H9 (cell line): Measurements from ENCODE around the gene MRRF. TPM values are rescaled to one million over a fixed set of nuclear protein-coding genes. Genes with fewer than 3 reads are reported as not detected.

Source experiments
- DNase-seq: peaks from one replicate; pipeline ENCODE4 v3.0.0-alpha.2; 2017
- H2AFZ ChIP-seq: one replicate; pipeline ENCODE4 v1.6.1; 2013; ENCODE audit warnings: mild to moderate bottlenecking, low read length, control low read depth, moderate library complexity
- H2AK5ac ChIP-seq: 2 replicates; pipeline ENCODE4 v1.6.1; 2013; ENCODE audit warnings: low read length, control low read depth, mixed read lengths; ENCODE audit not compliant: insufficient read length
- H2BK120ac ChIP-seq: one replicate; pipeline ENCODE4 v1.6.1; 2013; ENCODE audit warnings: low read depth, mild to moderate bottlenecking, low read length, control low read depth, inconsistent platforms; ENCODE audit not compliant: poor library complexity, severe bottlenecking
- H2BK12ac ChIP-seq: 2 replicates; pipeline ENCODE4 v1.6.1; 2013; ENCODE audit warnings: low read length, control low read depth, mixed read lengths, low read depth; ENCODE audit not compliant: insufficient read length
- H2BK15ac ChIP-seq: 2 replicates; pipeline ENCODE4 v1.6.1; 2013; ENCODE audit warnings: low read depth, low read length, control low read depth
- H2BK20ac ChIP-seq: one replicate; pipeline ENCODE4 v1.6.1; 2013; ENCODE audit warnings: low read depth, mild to moderate bottlenecking, low read length, control low read depth, inconsistent platforms; ENCODE audit not compliant: poor library complexity, severe bottlenecking
- H2BK5ac ChIP-seq: 2 replicates; pipeline ENCODE4 v1.6.1; 2013; ENCODE audit warnings: low read length, control low read depth, mixed read lengths; ENCODE audit not compliant: insufficient read length
- H3K14ac ChIP-seq: 2 replicates; pipeline ENCODE4 v1.6.1; 2013; ENCODE audit warnings: low read length, control low read depth; ENCODE audit not compliant: insufficient read depth
- H3K18ac ChIP-seq: 2 replicates; pipeline ENCODE4 v1.6.1; 2013; ENCODE audit warnings: low read depth, mild to moderate bottlenecking, mixed read lengths, low read length, control low read depth; ENCODE audit not compliant: insufficient read length
- H3K23ac ChIP-seq: 2 replicates; pipeline ENCODE4 v1.6.1; 2013; ENCODE audit warnings: low read length, control low read depth, mixed read lengths, low read depth; ENCODE audit not compliant: insufficient read length
- H3K23me2 ChIP-seq: 2 replicates; pipeline ENCODE4 v1.6.1; 2013; ENCODE audit warnings: low read depth, mild to moderate bottlenecking, mixed read lengths, low read length, control low read depth; ENCODE audit not compliant: insufficient read length, poor library complexity, severe bottlenecking
- H3K27ac ChIP-seq: 2 replicates; pipeline ENCODE4 v1.5.1; 2013; ENCODE audit warnings: low read length, control low read depth, mixed read lengths, low read depth; ENCODE audit not compliant: insufficient read length
- H3K27me3 ChIP-seq: 2 replicates; pipeline ENCODE4 v1.6.1; 2013; ENCODE audit warnings: low read length, control low read depth, inconsistent platforms; ENCODE audit not compliant: insufficient read depth
- H3K4ac ChIP-seq: 2 replicates; pipeline ENCODE4 v1.6.1; 2013; ENCODE audit warnings: low read depth, mild to moderate bottlenecking, control low read depth, inconsistent platforms, low read length, moderate library complexity
- H3K4me1 ChIP-seq: 2 replicates; pipeline ENCODE4 v1.6.1; 2013; ENCODE audit warnings: low read length, control low read depth, inconsistent platforms; ENCODE audit not compliant: insufficient read depth
- H3K4me2 ChIP-seq: 2 replicates; pipeline ENCODE4 v1.6.1; 2013; ENCODE audit warnings: low read length, control low read depth, mixed read lengths; ENCODE audit not compliant: insufficient read length, insufficient read depth
- H3K56ac ChIP-seq: 2 replicates; pipeline ENCODE4 v1.6.1; 2013; ENCODE audit warnings: low read depth, mild to moderate bottlenecking, mixed read lengths, low read length, control low read depth; ENCODE audit not compliant: insufficient read length
- H3K79me1 ChIP-seq: 2 replicates; pipeline ENCODE4 v1.6.1; 2013; ENCODE audit warnings: low read depth, mild to moderate bottlenecking, moderate library complexity, low read length, control low read depth, inconsistent platforms; ENCODE audit not compliant: insufficient read depth, poor library complexity, severe bottlenecking
- H3K79me2 ChIP-seq: 2 replicates; pipeline ENCODE4 v1.6.1; 2013; ENCODE audit warnings: low read length, control low read depth, inconsistent platforms; ENCODE audit not compliant: insufficient read depth
- H3K9ac ChIP-seq: 2 replicates; pipeline ENCODE4 v1.6.1; 2013; ENCODE audit warnings: low read length, control low read depth, mixed read lengths; ENCODE audit not compliant: insufficient read length; ENCODE audit errors: extremely low read depth
- H3K9me3 ChIP-seq: one replicate; pipeline ENCODE4 v1.6.1; 2013; ENCODE audit warnings: low read depth, low read length, inconsistent platforms; ENCODE audit not compliant: control insufficient read depth
- H3T11ph ChIP-seq: one replicate; pipeline ENCODE4 v1.6.1; 2013; ENCODE audit warnings: mild to moderate bottlenecking, low read length, control low read depth, inconsistent platforms
- H4K20me1 ChIP-seq: one replicate; pipeline ENCODE4 v1.6.1; 2013; ENCODE audit not compliant: control insufficient read depth, insufficient read length, insufficient read depth
- H4K5ac ChIP-seq: 2 replicates; pipeline ENCODE4 v1.6.1; 2013; ENCODE audit warnings: low read depth, mild to moderate bottlenecking, mixed read lengths, low read length, control low read depth; ENCODE audit not compliant: insufficient read length
- H4K8ac ChIP-seq: replicated peaks from 2 replicates; pipeline ENCODE4 v1.6.1; 2013; ENCODE audit warnings: low read length, control low read depth, mixed read lengths, low read depth; ENCODE audit not compliant: insufficient read length
- H4K91ac ChIP-seq: 2 replicates; pipeline ENCODE4 v1.6.1; 2013; ENCODE audit warnings: low read depth, mild to moderate bottlenecking, moderate library complexity, mixed read lengths, low read length, control low read depth; ENCODE audit not compliant: insufficient read length
- H3K27ac Mint-ChIP-seq, 3 experiments: 2 replicates in 2 of 3; 3 replicates in 1 of 3; pipeline ENCODE4 v1.8.0; 2020 to 2021; ENCODE audit warnings: mixed read lengths in 3 of 3, mild to moderate bottlenecking in 1 of 3, moderate library complexity in 1 of 3
- H3K27me3 Mint-ChIP-seq: 2 replicates; pipeline ENCODE4 v1.8.0; 2021; ENCODE audit warnings: low read depth, mild to moderate bottlenecking, moderate library complexity, mixed read lengths
- H3K36me3 Mint-ChIP-seq, 3 experiments: 2 replicates in 2 of 3; 3 replicates in 1 of 3; pipeline ENCODE4 v1.8.0; 2020 to 2021; ENCODE audit warnings: low read depth in 3 of 3, mixed read lengths in 3 of 3; ENCODE audit not compliant: insufficient read depth in 1 of 3
- H3K4me1 Mint-ChIP-seq, 2 experiments: 2 replicates each; pipeline ENCODE4 v1.8.0; 2020; ENCODE audit warnings: mixed read lengths in 2 of 2
- H3K4me3 Mint-ChIP-seq, 2 experiments: 2 replicates in 1 of 2; 3 replicates in 1 of 2; pipeline ENCODE4 v1.8.0; 2020 to 2021; ENCODE audit warnings: mild to moderate bottlenecking in 2 of 2, mixed read lengths in 2 of 2, moderate library complexity in 1 of 2
- H3K9me3 Mint-ChIP-seq, 2 experiments: 2 replicates in 1 of 2; 3 replicates in 1 of 2; pipeline ENCODE4 v1.8.0; 2020; ENCODE audit warnings: mild to moderate bottlenecking in 2 of 2, mixed read lengths in 2 of 2, moderate library complexity in 1 of 2
- WGBS: extraction: QIAGEN DNeasy Blood & Tissue Kit; methylation state at CpG from one replicate; pipeline ENCODE4 v1.1.7; 2013; ENCODE audit warnings: missing lambda C conversion rate, low lambda C conversion rate, mixed read lengths; ENCODE audit not compliant: insufficient read length; ENCODE audit errors: extremely low coverage; 5-methylcytosine and 5-hydroxymethylcytosine counted together
- total RNA-seq: library from RNA; stranded (reverse); gene quantifications from 2 replicates; pipeline ENCODE4 v1.2.1, GENCODE V29; 2021
- TF ChIP-seq, protein P1 (sequence below): fragments of 200-600 bp; sonication (generic); conservative IDR thresholded peaks from 3 replicates; pipeline ENCODE4 v1.8.0; 2021; ENCODE audit warnings: antibody characterized with exemption, mild to moderate bottlenecking

The MRRF gene
- total RNA-seq, 1 experiment from 2014 or later: 33.7 TPM

DNA sequence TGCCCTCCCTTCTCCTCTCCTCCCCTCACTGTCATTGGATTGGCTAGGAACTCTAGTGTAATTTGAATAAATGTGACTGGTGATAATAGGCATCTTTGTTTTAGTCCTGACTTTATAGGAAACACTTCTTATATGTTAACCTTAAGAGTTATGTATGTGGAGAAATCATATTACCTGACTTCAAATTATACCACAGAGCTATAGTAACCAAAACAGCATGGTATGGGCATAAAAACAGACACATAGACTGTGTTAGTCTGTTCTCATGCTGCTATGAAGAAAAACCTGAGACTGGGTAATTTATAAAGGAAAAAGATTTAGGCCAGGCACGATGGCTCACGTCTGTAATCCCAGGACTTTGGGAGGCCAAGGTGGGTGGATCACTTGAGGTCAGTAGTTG lies 9.4 kb downstream of the MRRF start:
- Histone ChIP-seq H4K5ac (no peak overlapping the region), H2BK12ac (no peak overlapping the region)
- WGBS: no CpG with 5 or more reads among the region's 2 CpGs

More for the DNA sequence above, 9.4 kb downstream of the MRRF start:
- H3K56ac ChIP-seq: no peak overlapping the region
- H3K27me3 ChIP-seq: no peaks in the 10 kb centered on the region
- no peak overlapping the region for H3K18ac ChIP-seq
- H3K79me2 ChIP-seq: peaks cover 2% of the 10 kb centered on the region; the same call in 1 of the 2 replicates
- no peak for DNase-seq
- H3K4ac ChIP-seq: no peak overlapping the region
- no peak overlapping the region for H3K9ac ChIP-seq
- no peak overlapping the region for H4K91ac ChIP-seq
- H3T11ph ChIP-seq: no peak overlapping the region
- no peak overlapping the region for H3K27ac ChIP-seq
- H3K9me3 ChIP-seq: no peaks in the 10 kb centered on the region
- H3K23me2 ChIP-seq: no peaks in the 10 kb centered on the region
- H4K20me1 ChIP-seq: no peaks in the 10 kb centered on the region
- H3K14ac ChIP-seq: no peak overlapping the region
- H3K79me1 ChIP-seq: no peaks in the 10 kb centered on the region
- H4K8ac ChIP-seq: no peak overlapping the region
- H3K27me3 Mint-ChIP-seq: no peaks in the 10 kb centered on the region
- peaks cover 48 to 58% (median 58%) of the 10 kb centered on the region in 3 experiments for H3K36me3 Mint-ChIP-seq
- no peak overlapping the region for H3K23ac ChIP-seq
- H3K4me2 ChIP-seq: no peak overlapping the region
- H2AFZ ChIP-seq: no peak overlapping the region
- peaks cover 5 to 20% of the 10 kb centered on the region in 2 experiments; a peak in 4 of 5 replicates for H3K9me3 Mint-ChIP-seq
- H2BK5ac ChIP-seq: no peak overlapping the region
- H3K4me3 Mint-ChIP-seq: no peak overlapping the region
- no peaks in the 10 kb centered on the region for H3K4me1 ChIP-seq
- no peak overlapping the region for H2BK120ac ChIP-seq
- no peak overlapping the region for H3K27ac Mint-ChIP-seq
- H3K4me1 Mint-ChIP-seq: no peaks in the 10 kb centered on the region
- TF ChIP-seq, protein P1, sequence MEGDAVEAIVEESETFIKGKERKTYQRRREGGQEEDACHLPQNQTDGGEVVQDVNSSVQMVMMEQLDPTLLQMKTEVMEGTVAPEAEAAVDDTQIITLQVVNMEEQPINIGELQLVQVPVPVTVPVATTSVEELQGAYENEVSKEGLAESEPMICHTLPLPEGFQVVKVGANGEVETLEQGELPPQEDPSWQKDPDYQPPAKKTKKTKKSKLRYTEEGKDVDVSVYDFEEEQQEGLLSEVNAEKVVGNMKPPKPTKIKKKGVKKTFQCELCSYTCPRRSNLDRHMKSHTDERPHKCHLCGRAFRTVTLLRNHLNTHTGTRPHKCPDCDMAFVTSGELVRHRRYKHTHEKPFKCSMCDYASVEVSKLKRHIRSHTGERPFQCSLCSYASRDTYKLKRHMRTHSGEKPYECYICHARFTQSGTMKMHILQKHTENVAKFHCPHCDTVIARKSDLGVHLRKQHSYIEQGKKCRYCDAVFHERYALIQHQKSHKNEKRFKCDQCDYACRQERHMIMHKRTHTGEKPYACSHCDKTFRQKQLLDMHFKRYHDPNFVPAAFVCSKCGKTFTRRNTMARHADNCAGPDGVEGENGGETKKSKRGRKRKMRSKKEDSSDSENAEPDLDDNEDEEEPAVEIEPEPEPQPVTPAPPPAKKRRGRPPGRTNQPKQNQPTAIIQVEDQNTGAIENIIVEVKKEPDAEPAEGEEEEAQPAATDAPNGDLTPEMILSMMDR: no peak
- no peak overlapping the region for H2AK5ac ChIP-seq
- H2BK20ac ChIP-seq: no peak overlapping the region
- no peak overlapping the region for H2BK15ac ChIP-seq
